Stimulated activated memory B cell treated with anti-CD40 and anti-IgM and Interleukin-4, amounts not matched to agents 10 μg/mL and 1 μg/mL and 100 μg/mL, for 72 hours (primary cell): ENCODE data around the gene FLRT1.

Experiments used
- ATAC-seq: fragments of 150-1000 bp; cut with Tn5 transposase; 2 replicates; pipeline ENCODE4 v1.10.0; 2021
- H3K27ac Mint-ChIP-seq: one replicate; pipeline ENCODE4 v1.8.0; 2022; ENCODE audit warnings: mild to moderate bottlenecking, mixed read lengths
- H3K27me3 Mint-ChIP-seq: one replicate; pipeline ENCODE4 v1.8.0; 2022; ENCODE audit warnings: mixed read lengths
- H3K36me3 Mint-ChIP-seq: one replicate; pipeline ENCODE4 v1.8.0; 2022; ENCODE audit warnings: mixed read lengths
- H3K4me1 Mint-ChIP-seq: one replicate; pipeline ENCODE4 v1.8.0; 2022; ENCODE audit warnings: mixed read lengths
- H3K4me3 Mint-ChIP-seq: one replicate; pipeline ENCODE4 v1.8.0; 2022; ENCODE audit warnings: mild to moderate bottlenecking, moderate library complexity, mixed read lengths
- H3K9me3 Mint-ChIP-seq: one replicate; pipeline ENCODE4 v1.8.0; 2022; ENCODE audit warnings: mixed read lengths

Gene FLRT1

DNA sequence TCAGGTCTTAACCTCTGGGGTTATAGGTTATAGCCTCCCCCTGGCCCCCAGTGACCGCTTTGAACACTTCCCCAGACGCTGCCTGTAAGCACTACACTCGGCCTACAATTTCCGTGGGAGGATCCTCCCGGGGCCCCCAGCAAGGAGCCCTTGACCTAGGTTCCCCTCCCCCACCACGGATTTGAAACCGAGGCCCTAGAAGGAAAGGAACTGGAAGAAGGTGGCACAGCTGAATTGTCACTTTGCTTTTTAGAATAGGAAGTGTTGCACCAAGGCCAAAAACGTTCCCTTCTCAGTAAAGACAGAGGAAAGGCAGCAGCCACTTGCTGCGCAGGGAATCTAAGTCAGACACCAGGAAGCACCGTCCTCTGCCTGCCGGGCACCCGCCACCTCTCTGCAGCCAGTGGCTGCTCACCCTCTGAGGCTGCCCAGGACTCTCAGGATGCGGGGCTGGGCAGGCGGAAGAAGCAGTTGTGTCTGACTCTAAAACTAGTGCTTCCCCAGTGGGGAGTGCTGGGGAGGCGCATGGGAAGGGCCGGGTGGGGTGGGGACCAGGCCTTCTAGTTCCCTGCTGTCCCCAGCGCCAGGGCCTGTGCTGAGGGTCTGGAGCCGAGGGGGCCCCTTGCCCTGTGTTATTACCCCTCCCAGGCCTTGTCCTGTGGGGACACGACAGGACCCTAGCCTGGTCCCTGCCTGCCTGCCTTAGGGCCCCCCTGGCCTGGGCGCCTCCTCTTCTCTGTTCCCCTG, 7.9 kb upstream of the FLRT1 start:
- Mint-ChIP-seq H3K27ac (no peak overlapping the region), H3K4me3 (no peak overlapping the region), H3K9me3 (no peaks in the 10 kb centered on the region), H3K36me3 (no peaks in the 10 kb centered on the region), H3K27me3 (peaks cover 56% of the 10 kb centered on the region), H3K4me1 (no peaks in the 10 kb centered on the region)
- no peak for ATAC-seq

- H3K4me3 Mint-ChIP-seq, result no peak overlapping the region
- no peaks in the 10 kb centered on the region for H3K9me3 Mint-ChIP-seq
- H3K27ac Mint-ChIP-seq, result no peak overlapping the region
- ATAC-seq, result no peak
- peaks cover 60% of the 10 kb centered on the region for H3K27me3 Mint-ChIP-seq
- H3K4me1 Mint-ChIP-seq, result no peaks in the 10 kb centered on the region
- H3K36me3 Mint-ChIP-seq, result no peaks in the 10 kb centered on the region
Observed at GRCh38 chr11:64028398-64029115, 7.2 kb upstream of the FLRT1 start.

DNA sequence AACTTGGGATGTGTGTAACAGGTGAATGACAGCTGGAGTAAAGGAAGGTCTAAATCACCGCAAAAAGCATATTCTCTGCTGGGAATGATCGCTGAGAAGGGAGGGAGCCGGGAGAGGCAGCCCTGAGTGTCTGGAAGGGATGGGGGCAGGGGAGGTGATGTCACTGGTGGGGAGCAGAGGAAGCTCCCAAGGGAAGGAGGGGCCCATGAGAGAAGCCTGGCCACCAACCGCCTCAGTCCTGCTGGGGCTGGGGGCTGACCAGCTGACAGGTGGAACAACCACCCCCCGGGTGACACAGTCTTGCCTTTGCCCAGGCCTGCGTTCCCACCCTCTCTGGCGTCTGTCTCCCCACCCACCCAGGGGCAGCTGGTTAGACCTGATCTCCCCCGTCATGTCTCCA, 6.0 kb upstream of the FLRT1 start:
- ATAC-seq, result no peak
- H3K27ac Mint-ChIP-seq, result no peak overlapping the region
- H3K4me1 Mint-ChIP-seq, result peaks cover under 1% of the 10 kb centered on the region
- no peaks in the 10 kb centered on the region for H3K9me3 Mint-ChIP-seq
- no peak overlapping the region for H3K4me3 Mint-ChIP-seq
- no peaks in the 10 kb centered on the region for H3K36me3 Mint-ChIP-seq
- H3K27me3 Mint-ChIP-seq, result peaks cover 71% of the 10 kb centered on the region

DNA sequence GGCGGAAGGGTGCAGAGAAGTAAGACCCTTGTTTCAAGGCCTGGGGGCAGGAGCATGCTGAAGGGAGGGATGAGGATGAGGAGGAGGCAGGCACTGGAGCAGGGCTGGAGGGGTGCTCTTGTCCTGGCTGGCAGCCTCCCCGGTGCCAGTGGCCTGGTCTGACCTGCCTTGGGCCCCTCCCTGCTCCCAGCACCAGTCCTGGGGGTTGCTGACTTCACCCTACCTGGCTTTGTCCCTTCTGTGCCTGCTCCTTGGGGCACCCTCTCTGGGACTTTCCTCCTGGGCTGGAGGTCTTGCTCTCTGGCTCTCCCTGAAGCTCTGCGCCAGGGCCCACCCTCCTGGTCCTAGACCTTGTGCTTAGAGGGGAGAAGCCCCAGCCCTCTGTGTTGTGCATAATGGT, 4.7 kb upstream of the FLRT1 start:
- Mint-ChIP-seq H3K9me3 (no peaks in the 10 kb centered on the region), H3K4me1 (peaks cover 7% of the 10 kb centered on the region), H3K27ac (no peak overlapping the region), H3K4me3 (no peak overlapping the region), H3K27me3 (peaks cover 79% of the 10 kb centered on the region), H3K36me3 (no peaks in the 10 kb centered on the region)
- ATAC-seq, result no peak

GRCh38 chr11:64032050-64032449, 3.7 kb upstream of the FLRT1 start:
- Mint-ChIP-seq H3K4me3 (no peak overlapping the region), H3K9me3 (no peaks in the 10 kb centered on the region), H3K27ac (no peak overlapping the region), H3K4me1 (peaks cover 7% of the 10 kb centered on the region), H3K27me3 (peaks cover 75% of the 10 kb centered on the region), H3K36me3 (no peaks in the 10 kb centered on the region)
- ATAC-seq, result no peak

GRCh38 chr11:64034411-64034811, 1.3 kb upstream of the FLRT1 start:
- no peak overlapping the region for H3K4me3 Mint-ChIP-seq
- ATAC-seq, result no peak
- H3K36me3 Mint-ChIP-seq, result no peaks in the 10 kb centered on the region
- no peaks in the 10 kb centered on the region for H3K9me3 Mint-ChIP-seq
- peaks cover 7% of the 10 kb centered on the region for H3K4me1 Mint-ChIP-seq
- H3K27ac Mint-ChIP-seq, result no peak overlapping the region
- peaks cover 83% of the 10 kb centered on the region for H3K27me3 Mint-ChIP-seq

DNA sequence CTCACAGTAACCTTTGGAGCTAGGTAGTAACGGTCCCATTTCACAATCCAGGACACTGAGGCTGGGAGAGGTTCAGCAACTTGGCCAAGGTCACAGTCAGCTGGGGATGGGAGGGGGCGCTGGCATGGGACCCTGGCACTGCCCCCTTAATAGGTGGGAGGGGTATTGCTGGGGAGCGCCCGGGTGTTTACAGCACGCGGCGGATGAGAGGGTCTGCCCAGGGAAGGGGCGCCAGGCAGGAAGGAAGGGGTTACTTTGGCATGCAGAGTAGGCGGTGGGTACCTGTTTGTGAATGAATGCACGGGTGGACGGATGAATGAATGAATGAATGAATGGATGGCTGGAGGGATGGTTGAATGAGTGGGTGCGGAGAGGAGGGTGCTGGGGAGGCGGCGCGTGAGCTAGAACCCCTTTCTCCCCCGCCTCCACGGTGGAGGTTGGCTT, 628 bp upstream of the FLRT1 start:
- Mint-ChIP-seq H3K36me3 (no peaks in the 10 kb centered on the region), H3K4me3 (peak overlapping the region; percentile 49), H3K4me1 (peaks cover 7% of the 10 kb centered on the region), H3K27me3 (peaks cover 83% of the 10 kb centered on the region), H3K9me3 (no peaks in the 10 kb centered on the region), H3K27ac (no peak overlapping the region)
- ATAC-seq, result no peak

DNA sequence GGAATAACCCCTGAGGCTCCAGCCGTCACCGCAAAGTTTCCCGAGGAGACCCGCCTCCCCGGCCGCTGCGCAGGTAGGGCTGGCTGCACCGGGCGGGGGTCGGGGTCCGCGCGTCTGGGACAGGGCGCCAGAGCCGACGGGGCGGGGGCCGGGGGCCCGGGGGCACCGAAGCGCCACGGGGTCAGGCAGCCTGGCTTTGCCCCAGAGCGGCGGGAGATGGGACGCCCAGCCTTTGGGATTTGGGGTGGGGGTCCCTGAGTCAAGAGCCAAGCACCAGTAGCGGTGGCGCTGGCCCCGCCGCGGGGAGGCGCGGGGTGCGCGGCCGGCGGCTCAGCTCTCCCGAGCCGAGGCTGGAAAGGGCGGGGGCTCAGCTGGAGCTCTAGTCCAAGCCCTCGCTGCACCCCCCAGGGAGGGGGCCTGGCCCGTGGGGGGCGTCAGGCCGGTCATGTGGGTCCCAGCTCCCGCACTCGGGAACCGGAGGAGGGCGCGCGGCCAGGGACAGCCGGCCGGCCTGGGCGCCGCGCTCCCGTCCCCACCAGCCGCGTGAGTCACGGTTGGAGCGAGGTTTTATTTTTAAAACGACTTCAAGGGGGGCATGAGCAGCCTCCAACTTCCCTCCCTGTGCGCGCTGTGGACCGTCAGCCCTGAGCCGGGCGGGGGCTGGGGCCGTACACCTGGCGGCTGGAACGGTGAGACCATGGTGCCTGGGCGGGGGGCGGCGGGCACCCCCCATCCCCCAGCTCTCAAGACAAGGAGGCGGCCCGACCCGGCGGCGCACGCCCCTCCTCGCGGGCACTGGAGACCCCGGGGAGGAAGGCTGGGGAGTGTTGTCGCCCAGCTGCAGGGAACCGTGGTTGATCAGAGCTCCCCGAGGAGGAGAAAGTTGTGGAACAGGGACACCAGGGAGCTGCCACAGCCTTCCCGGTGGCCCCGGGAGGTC, 626 bp downstream of the FLRT1 start:
- H3K27me3 Mint-ChIP-seq, result peaks cover 84% of the 10 kb centered on the region
- H3K9me3 Mint-ChIP-seq, result no peaks in the 10 kb centered on the region
- H3K36me3 Mint-ChIP-seq, result no peaks in the 10 kb centered on the region
- peaks cover 7% of the 10 kb centered on the region for H3K4me1 Mint-ChIP-seq
- peak; percentile 6 for ATAC-seq
- H3K27ac Mint-ChIP-seq, result no peak overlapping the region
- no peak overlapping the region for H3K4me3 Mint-ChIP-seq

GRCh38 chr11:64037027-64037634, 1.4 kb downstream of the FLRT1 start:
- H3K27ac Mint-ChIP-seq, result no peak overlapping the region
- peaks cover 7% of the 10 kb centered on the region for H3K4me1 Mint-ChIP-seq
- no peak overlapping the region for H3K4me3 Mint-ChIP-seq
- peaks cover 85% of the 10 kb centered on the region for H3K27me3 Mint-ChIP-seq
- H3K36me3 Mint-ChIP-seq, result no peaks in the 10 kb centered on the region
- H3K9me3 Mint-ChIP-seq, result no peaks in the 10 kb centered on the region
- ATAC-seq, result peak; percentile 11

GRCh38 chr11:64038500-64038899, 2.8 kb downstream of the FLRT1 start:
- Mint-ChIP-seq H3K27me3 (peaks cover 81% of the 10 kb centered on the region), H3K9me3 (no peaks in the 10 kb centered on the region), H3K4me3 (no peak overlapping the region), H3K4me1 (peaks cover 7% of the 10 kb centered on the region), H3K27ac (no peak overlapping the region), H3K36me3 (no peaks in the 10 kb centered on the region)
- no peak for ATAC-seq

DNA sequence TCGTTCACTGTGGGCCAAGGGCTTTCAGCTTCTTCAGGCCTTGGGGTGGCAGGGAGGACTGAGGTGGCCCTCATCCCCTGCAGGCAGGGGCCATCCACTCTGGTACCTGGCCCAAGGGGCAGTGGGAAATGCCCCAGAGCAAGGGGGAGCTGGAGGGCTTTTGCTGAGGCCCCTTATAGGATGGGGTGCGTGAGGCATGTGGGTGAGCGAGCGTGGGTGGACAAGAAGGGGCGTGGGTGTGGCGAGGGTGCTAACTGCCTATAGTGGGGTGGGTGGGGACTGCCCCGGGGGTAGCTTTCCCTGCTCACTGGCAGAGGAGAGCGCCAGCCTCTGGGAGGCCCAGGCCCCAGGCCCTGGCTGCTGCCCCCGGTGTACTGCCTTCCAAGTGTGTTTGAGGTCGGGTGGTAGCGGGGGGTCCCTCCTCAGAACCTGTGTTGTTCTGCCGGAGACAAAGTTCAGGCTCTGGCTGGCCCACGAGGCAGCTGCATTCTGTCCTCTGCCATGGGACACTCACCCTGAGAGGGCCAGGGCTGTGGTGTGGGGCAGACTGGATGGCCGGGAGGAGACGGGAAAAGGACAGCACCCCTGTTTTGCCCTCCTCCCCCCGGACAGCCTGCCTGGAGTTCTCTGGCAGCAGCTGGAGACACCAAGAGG, 3.4 kb downstream of the FLRT1 start:
- H3K27ac Mint-ChIP-seq, result no peak overlapping the region
- no peaks in the 10 kb centered on the region for H3K9me3 Mint-ChIP-seq
- H3K27me3 Mint-ChIP-seq, result peaks cover 77% of the 10 kb centered on the region
- peaks cover 7% of the 10 kb centered on the region for H3K4me1 Mint-ChIP-seq
- no peak overlapping the region for H3K4me3 Mint-ChIP-seq
- H3K36me3 Mint-ChIP-seq, result no peaks in the 10 kb centered on the region
- ATAC-seq, result no peak

DNA sequence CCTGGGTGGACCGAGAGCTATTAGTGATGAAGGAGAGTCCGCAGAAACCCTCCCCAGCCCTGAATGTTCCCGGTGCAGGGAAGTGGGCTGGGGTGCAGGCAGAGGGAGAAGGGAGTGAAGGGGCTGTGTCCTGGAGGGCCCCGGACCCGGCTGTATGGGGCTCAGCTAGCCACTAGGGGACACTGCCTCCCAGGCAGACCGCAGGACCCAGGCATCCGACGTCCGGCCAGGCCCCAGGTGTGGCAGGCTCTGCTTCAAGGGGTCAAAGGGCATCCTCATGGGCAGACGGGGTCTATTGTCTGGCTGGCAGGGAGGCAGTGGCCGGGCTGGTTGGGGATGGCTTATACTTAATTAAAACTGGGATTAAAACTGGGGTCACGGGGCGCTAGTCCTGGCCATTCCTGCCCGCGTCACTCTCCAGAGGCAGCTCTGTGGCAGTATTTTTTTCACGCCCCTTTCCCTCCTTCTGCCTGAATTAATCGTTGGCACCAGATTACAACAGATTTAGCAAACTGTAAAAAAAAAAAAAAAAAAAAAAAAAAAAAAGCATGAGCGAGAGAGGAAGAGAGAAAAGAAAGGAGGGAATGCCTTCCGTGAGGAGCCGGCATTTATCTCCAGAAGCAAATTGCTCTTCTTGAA, 5.1 kb downstream of the FLRT1 start:
- Mint-ChIP-seq H3K9me3 (no peaks in the 10 kb centered on the region), H3K4me1 (no peaks in the 10 kb centered on the region), H3K36me3 (no peaks in the 10 kb centered on the region), H3K27ac (no peak overlapping the region), H3K27me3 (peaks cover 62% of the 10 kb centered on the region), H3K4me3 (no peak overlapping the region)
- ATAC-seq, result no peak

DNA sequence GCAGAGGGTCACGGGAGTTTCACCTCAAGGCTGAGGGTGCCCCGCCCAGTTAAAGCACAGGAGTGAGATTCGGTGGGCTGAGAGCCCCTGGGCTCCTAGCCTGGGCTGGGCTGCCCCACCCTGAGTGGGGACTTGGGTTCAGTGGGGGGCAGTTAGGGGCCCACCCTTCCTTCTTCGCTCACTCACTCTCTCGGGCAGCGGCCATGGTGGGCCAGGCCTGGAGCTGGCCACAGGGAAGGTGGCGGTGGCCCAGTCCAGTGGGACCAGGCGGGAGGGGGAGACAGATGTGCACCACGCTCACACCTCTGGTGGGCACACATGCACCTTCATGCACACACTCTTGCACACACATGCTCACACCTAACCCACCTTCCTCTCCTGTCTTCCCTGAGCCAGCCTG, 6.1 kb downstream of the FLRT1 start:
- no peaks in the 10 kb centered on the region for H3K4me1 Mint-ChIP-seq
- no peak overlapping the region for H3K27ac Mint-ChIP-seq
- no peak overlapping the region for H3K4me3 Mint-ChIP-seq
- H3K9me3 Mint-ChIP-seq, result no peaks in the 10 kb centered on the region
- peaks cover 60% of the 10 kb centered on the region for H3K27me3 Mint-ChIP-seq
- ATAC-seq, result peak; percentile 2
- H3K36me3 Mint-ChIP-seq, result no peaks in the 10 kb centered on the region

GRCh38 chr11:64042301-64042700, 6.6 kb downstream of the FLRT1 start:
- Mint-ChIP-seq H3K27me3 (peaks cover 55% of the 10 kb centered on the region), H3K27ac (no peak overlapping the region), H3K36me3 (no peaks in the 10 kb centered on the region), H3K4me3 (no peak overlapping the region), H3K4me1 (no peaks in the 10 kb centered on the region), H3K9me3 (no peaks in the 10 kb centered on the region)
- ATAC-seq, result no peak
